GM19395 (cell line): ENCODE results near the gene SP7.
"Not testable (repeated sequence)": the region's sequence is repeated elsewhere in the genome, so short reads cannot be mapped to it uniquely, and the experiment has no call there.

ENCODE experiments used
- ATAC-seq: cut with Tn5 transposase; IDR thresholded peaks from one replicate; pipeline ENCODE4 v1.9.1; 2021; ENCODE audit warnings: mild to moderate bottlenecking, moderate library complexity; ENCODE audit not compliant: unreplicated experiment

SP7 gene

DNA sequence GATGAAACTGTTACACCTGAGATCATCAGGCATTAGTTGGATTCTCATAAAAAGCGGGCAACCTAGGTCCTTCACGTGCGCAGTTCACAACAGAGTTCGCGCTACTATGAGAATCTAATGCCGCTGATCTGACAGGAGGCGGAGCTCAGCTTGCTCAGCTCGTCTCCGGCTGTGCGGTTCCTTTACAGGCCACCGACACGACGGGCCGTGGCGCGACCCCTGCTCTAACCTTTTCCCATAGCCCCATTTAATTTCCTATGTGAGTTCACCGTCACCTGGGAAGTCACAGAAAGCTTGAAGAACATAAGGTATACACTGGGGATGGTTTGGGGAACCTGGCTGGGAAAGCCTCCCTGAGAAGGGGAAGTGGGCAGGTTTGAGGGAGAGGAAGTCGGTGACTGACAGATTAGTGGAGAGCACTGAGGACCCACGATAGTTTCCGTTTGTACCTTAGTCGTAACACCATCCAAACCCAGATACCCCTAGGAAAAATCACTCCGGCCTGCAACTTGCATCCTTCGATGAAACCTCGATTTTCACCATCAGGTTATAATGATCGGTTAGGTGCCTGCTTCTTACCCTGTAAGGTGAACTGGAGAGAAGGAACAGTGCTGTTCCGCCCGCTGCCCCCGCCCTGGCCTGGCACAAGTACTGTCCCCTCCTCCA is 11.9 kb downstream of the SP7 start:
- peak; percentile 42 for ATAC-seq

DNA sequence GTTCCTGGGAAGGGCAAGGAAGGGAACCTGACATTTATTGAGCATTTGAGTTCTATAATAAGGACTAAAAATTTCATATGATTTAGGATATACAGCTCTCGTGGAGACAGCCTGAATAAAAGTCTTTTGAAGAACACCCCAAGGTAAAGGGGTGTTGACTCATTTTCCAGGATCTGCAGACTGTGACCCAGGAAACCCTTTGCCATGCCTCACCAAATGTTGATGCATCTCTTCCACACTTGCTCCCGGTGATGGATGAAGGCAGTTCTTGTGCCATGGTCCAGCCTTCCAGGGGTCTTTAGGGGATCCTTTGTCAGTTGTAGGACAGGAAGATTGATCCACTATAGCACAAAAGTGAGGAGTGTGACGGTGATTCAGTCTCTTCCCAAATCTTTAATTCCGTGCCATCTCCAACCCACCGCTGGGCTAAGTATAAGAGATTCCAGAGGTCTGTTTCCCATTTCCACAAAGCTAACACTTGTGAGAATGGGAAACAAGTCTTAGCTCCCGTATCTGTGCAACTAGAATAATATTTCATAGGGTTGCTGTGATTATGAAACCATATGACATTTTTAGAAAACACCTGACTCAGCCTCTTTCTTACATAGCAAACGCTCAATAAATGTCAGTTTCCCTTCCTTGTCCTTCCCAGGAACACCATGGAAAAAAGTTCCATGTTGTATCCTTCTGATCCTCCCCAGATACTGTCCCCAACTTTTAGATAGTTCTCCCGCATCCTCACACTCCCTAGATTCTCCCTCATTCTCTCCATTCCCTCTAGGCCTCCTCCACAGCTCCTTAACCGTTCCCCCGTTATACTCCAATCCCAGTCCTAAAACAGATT is 15.6 kb downstream of the SP7 start:
- ATAC-seq, result no peak

DNA sequence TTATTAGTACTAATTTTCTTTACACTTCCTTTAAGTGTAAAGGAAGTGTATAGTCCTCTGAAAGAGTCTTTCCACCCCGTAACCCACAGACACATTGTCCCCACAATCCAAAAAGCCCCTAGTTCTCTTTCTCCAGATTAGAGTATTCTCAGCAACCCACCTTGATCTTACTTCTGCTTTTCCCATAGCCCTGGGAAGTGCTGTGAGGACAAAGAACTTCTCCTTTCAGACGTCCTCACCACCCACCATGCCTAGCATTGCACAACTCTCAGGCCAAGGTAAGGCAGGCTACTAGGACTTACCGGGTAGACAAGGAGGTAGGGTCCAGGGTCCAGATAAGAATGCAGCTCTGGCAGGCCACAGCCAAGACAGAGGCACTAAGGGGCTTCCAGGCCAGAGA is 22.2 kb downstream of the SP7 start:
- ATAC-seq, result no peak

DNA sequence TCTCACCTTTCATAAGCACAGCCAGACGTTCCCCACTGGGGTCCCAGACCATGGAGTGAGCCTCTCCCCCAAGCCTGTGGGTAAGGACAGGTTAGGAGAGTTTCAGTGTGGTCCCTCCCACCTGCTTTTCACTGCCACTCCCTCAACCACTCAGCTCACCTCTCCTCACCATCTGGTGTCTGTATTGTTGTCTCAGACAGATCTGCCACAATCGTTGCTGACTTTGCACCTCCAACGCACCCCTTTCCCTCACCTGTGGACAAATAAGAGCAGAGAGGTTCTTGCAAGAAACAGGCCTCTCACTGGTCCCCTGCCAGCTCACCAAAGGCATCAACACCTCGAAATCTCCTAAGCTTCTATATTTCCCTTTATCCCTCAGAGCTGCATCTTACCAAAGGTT is 27.9 kb downstream of the SP7 start:
- no peak for ATAC-seq

DNA sequence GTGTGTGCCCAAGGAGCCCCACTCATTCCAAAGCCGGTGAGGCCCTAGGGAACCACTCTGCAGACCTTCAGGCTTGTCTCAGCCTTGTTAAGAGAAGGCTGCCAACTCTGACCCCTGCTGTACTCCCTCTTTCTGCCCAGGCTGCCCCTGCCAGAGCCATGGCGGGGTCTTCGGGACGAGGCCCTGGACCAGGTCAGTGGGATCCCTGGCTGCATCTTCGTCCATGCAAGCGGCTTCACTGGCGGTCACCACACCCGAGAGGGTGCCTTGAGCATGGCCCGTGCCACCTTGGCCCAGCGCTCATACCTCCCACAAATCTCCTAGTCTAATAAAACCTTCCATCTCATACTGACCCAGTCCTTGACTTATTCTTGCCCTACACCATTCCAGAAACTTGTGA is 29.3 kb downstream of the SP7 start:
- no peak for ATAC-seq

DNA sequence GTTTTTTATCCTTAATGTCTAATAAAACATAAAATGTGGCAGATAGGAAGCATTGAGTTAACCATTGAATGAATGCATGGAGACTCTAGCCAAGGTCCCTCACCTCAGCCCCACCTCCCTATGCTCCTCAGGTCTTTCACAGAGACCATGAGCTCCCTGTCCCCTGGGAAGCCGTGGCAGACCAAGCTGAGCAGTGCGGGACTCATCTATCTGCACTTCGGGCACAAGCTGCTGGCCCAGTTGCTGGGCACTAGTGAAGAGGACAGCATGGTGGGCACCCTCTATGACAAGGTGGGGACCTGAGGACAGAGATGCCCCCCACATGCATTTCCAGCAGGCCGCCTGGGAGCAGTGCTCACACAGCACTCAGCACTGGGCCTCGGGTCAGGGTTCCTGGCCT is 33.3 kb downstream of the SP7 start:
- ATAC-seq, result no peak

DNA sequence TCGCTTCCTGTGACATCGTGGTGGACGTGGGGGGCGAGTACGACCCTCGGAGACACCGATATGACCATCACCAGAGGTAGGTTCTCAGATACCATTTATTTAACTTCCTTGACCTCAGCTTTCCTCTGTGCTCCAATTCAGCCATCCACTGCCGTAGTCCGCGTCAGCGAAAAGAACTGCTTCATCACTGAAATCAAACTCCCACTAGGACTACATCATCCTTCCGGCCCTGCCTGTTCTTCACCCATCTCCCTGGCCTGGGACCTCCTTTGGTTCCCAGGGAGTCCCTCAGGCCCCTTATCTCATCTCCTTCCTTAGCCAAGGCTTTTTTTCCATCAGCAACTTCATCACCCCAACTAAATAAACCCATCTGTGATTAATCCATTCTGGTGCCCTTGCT is 36.0 kb downstream of the SP7 start:
- no peak for ATAC-seq

DNA sequence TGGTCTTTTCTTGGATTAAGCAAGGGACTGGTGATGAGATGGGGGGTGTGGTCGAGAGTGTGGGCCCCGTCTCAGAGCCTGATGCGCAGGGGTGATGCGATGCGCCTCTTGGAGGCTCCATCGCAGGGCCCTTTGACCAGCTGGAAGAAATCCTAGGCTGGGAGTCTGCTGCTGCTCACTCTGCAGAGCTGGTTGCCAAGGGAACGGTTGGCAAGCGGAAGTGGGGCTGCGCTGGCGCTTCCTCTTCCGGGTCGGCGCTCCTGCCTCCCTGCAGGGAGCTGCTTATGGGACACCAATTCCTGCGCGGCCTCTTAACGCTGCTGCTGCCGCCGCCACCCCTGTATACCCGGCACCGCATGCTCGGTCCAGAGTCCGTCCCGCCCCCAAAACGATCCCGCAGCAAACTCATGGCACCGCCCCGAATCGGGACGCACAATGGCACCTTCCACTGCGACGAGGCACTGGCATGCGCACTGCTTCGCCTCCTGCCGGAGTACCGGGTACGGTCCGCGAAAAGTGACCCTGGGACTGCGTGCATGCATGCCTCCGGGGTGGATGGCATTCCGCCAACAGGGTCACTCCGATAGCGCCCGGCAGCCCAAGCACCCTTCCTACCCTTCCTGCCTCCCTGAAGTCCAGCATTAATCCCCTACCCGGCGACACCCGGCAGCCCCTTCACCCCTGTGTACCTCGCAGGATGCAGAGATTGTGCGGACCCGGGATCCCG is 36.5 kb downstream of the SP7 start, which contains the start of gene MYG1:
Gene MYG1, plus strand, starts transcription at position 242 of the 727 bp plus-strand sequence. Its CDS starts 43 bp downstream, at position 285.
- ATAC-seq, result peak; percentile 77

DNA sequence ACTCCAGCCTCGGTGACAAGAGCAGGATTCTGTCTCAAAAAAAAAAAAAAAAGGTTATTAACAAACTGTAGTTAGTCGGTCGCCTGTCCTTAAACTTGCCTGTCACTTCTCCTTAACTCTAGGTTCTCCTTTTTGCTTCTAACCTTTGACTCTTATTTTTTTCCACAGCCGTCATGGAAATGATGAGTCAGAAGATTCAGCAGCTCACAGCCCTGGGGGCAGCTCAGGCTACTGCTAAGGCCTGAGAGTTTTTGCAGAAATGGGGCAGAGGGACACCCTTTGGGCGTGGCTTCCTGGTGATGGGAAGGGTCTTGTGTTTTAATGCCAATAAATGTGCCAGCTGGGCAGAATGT is 37.1 kb downstream of the SP7 start:
- ATAC-seq, result no peak

DNA sequence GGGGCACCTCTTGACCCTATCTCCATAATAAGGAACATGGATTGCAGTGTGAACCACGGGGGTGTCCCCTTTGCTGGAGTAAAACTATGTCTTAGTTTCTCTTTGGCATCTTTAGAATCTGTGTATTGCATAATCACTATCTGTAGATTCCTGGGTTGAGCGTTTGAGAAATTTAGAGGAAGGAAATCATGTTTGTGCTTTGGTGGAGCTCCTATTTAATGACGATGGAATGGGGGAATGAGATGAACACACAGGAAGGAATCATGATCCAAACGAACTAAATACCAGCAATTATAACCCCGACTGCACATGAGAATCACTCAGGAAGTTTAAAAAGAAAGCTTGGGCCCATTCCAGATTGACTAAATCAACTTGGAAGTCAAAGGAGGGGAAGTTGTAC is 38.0 kb downstream of the SP7 start:
- ATAC-seq, result no peak

DNA sequence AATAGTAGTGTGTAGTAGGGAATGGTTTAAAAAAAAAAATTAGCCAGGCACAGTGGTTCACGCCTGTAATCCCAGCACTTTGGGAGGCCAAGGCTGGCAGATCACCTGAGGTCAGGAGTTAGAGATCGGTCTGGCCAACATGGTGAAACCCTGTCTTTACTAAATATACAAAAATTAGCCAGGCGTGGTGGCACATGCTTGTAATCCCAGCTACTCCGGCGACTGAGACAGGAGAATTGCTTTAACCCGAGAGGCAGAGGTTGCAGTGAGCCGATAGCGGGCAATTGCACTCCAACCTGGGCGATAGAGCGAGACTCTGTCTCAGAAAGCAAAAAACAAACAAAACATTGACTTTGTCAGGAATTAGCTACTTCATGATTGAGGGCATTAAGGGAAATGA is 39.0 kb downstream of the SP7 start:
- ATAC-seq, result not testable (repeated sequence)

DNA sequence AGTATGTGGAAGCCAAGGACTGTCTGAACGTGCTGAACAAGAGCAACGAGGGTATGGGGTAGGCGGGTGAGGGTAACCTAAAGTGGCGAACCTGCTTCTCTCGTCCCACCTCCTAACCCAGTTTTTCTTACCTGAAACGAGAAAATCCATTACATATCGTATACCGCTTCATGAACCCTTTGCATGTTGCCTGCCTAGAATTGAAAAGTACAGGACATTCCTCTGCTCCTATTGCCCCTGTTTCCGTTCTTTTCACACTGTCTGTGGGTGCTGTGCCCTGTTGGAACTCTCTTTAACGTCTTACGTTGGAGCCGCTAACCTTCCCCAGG is 40.3 kb downstream of the SP7 start:
- no peak for ATAC-seq

DNA sequence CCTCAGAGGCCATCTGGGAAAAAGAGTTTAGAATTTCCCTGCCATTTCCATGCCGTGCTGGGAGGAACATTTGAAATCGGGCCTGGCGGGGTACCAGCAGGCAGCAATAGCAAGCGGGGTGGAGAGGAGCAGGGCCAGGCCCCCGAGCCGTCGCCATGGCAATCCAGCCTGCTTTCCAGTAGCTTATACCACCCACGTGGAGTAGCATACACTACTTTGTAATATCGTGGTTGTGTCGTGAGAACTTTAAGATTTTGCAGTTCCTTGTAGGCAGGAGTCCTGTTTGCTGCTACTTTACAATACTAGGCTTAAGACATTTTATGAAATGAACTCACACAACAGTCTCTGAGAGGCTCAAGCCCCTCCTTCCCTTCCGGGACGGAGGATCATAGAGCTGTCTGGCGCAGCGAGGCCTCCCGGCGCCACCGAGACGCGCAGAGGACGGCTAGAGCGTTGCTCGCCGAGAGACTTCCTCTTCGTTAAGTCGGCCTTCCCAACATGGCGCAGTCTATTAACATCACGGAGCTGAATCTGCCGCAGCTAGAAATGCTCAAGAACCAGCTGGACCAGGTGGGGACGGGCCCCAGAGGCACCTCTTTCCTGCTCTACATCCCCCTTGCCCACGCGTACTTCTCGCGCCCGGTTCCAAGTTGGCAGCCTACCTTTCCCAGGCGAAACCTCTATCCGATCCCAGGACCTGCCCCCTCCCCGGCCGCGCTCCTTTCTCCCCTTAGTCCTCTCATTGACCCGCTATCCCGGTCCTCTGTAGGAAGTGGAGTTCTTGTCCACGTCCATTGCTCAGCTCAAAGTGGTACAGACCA is 40.9 kb downstream of the SP7 start, which contains the start of gene PFDN5:
Gene PFDN5, plus strand, starts transcription at position 473 of the 821 bp plus-strand sequence. Its CDS starts 26 bp downstream, at position 499.
- ATAC-seq, result peak; percentile 83

DNA sequence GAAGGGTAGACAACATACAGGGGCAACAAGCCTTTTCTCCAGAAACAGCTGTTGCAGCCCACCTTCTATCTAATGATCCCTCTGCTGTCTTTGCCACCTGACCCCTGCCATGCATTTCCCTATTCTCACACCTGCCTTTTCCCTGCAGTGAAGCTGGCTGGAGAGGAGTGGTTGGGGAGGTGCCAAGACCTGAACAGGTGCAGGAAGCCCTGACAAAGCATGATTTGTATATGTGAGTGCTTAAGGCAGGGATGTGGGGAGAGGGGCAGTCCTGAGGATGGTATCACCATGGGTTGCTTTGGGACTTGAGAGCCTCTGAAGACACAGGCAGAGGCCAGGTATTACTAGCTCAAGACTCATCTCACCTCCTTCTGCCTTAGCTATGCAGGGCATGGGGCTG is 43.7 kb downstream of the SP7 start:
- ATAC-seq, result no peak

DNA sequence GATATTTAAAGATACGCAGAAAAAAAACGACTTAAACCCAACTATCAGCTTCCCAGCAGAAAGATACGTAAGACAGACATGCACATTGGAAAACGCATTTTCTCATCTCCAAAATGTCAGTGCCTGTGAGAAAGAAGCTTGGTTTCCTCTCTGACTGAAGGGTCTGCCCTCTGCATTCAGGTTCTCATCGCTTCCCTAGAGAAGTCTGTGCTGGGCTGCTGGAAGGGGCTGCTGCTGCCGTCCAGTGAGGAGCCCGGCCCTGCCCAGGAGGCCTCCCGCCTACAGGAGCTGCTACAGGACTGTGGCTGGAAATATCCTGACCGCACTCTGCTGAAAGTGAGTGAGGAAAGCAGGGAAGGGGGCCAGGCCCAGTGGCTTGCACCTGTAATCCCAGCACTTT is 45.5 kb downstream of the SP7 start:
- no peak for ATAC-seq

DNA sequence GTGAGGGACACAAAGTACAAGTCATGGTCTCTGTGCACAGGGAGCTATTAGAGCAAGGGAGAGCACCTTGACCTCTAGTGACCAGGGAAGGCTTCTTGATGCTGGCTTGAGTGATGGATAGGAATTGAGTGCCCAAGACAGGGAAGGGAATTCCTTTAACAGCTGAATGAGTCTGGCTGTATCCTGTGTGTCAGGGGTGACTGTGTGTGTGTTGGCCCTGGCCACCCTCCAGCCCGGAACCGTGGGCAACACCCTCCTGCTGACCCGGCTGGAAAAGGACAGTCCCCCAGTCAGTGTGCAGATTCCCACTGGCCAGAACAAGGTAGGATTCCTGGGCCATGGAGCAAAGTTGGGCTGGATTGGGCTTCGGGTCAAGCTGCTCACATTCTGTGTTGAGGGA is 46.3 kb downstream of the SP7 start:
- no peak for ATAC-seq

DNA sequence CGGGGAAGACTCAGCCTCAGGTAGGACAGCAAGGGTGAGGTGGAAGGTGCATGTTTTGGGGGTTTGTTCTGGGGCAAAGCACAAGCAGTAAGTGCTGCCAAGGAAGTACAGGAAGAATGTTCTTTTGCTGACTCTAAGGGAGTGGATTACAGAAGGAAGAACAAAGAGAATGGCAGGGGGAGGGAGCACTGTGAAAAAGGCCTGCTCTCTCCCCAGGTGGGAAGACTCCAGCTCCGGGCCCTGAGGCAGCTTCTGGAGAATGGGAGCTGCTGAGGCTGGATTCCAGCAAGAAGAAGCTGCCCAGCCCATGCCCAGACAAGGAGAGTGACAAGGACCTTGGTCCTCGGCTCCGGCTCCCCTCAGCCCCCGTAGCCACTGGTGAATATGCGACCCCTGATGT is 47.8 kb downstream of the SP7 start:
- ATAC-seq, result no peak

DNA sequence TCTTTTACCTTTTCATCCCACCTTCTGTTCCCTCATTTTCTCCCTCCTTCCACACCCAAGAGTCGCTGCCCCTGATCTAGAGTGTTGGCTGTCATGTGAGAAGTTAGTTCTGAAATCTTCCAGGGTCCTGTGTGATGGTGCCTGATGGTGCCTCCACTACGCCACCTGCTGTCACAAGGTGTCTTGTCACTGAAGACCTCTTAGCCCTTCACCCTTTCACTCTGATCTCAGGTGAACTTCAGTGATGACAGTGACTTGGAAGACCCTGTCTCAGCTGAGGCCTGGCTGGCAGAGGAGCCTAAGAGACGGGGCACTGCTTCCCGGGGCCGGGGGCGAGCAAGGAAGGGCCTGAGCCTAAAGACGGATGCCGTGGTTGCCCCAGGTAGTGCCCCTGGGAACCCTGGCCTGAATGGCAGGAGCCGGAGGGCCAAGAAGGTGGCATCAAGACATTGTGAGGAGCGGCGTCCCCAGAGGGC is 48.4 kb downstream of the SP7 start:
- no peak for ATAC-seq

DNA sequence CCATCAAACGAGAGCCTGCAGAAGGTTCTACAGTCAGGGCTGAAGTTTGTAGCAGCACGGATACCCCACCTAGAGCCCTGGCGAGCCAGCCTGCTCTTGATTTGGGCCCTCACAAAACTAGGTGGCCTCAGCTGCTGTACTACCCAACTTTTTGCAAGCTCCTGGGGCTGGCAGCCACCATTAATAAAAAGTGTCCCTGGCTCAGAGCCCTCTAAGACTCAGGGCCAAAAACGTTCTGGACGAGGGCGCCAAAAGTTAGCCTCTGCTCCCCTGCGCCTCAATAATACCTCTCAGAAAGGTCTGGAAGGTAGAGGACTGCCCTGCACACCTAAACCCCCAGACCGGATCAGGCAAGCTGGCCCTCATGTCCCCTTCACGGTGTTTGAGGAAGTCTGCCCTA is 49.7 kb downstream of the SP7 start:
- no peak for ATAC-seq

DNA sequence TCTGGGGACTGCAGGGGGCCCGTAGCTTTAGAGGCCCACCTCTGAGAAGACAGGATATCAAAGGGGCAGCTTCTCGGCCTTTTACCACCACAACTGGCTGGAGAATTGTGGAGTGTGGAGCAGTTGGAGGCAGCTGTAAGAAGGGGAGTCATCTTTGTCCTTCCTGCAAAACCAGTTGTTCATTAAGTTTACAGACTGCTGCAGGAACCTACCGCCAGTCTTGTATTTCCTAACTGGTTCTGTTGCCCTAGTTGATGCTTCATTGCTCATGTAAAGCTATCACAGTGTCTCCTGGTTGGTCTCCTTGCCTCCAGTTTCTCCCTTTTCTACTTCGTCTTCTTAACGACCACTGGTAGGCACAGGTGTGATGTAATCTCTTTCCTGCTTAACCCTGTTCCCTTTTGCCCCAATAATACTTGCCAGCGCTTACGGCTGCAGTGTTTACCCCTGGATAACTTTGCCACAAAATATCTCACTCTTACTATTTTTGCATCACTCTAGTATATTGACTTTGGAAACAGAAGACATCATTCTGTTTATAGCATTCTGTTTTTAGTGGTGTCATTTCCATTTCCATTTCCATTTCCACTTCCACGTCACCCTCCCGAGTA is 56.2 kb downstream of the SP7 start:
- no peak for ATAC-seq
